DND-41 (cell line): ENCODE measurements around the gene CENPO.

Experiments used
- CTCF ChIP-seq: IDR thresholded peaks from 2 replicates; pipeline ENCODE4 v1.5.1; 2012; ENCODE audit warnings: borderline replicate concordance, low read length, moderate library complexity, mild to moderate bottlenecking; ENCODE audit not compliant: poor library complexity, severe bottlenecking; ENCODE audit errors: extremely low read depth
- EZH2 ChIP-seq: IDR thresholded peaks from 3 replicates; pipeline ENCODE4 v1.6.1; 2012; ENCODE audit warnings: borderline replicate concordance, low read depth, mild to moderate bottlenecking, moderate library complexity, low read length, inconsistent platforms; ENCODE audit not compliant: severe bottlenecking

- TF ChIP-seq CTCF (no peak), EZH2 (no peak)
Measured at GRCh38 chr2:24814516-24814915, 21.3 kb downstream of the CENPO start.
